GM19193 (cell line): Measurements from ENCODE around the gene ZNF37A.
A peak's percentile ranks its signal among the peaks of the same experiment; 100 is the strongest.

Experiments
- POLR2A ChIP-seq: IDR thresholded peaks from 4 replicates; pipeline ENCODE4 v1.6.1; 2011; ENCODE audit not compliant: insufficient read depth, insufficient read length; ENCODE audit errors: extremely low read depth

Gene ZNF37A

DNA sequence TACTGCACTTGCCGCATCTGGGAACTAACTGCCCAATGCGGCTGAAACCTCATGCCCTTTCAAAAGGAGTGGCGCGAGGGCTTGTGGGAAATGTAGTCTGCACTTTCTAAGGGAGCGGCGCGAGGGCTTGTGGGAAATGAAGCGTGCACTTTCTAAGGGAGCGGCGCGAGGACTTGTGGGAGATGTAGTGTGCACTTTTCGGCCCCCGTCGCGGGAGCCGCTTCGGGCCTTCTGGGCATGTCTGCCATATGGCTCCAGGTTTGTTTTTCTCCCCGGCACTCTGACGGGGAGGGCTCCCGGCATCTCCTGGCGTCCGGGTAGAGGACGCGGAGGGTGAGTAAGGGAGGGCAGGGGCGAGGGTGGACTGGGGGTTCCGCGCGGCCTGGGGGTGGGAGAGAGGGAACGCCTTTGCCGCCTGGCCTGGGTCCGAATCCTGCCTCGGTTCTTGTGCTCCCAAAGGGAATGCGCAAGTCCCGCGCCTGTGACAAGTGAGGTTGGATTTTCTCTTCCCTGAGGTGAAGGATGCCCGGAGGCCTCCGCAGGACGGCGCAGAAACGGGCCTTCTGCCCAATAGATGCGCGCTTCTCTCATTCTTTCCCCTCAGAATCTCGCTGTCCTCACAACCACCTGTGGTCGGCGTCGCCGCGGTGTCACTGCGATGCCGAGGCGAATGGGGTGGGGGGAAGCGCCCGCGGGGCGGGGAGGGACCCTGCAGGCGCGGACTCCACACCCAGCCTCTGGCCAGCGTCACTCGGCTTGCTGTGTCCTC is at the start of gene ZNF37A:
ZNF37A (plus strand) TSS at position 180 of the 769 bp plus-strand sequence. CDS start 2,281 bp downstream, outside the sequence.
- peak; percentile 62 for TF ChIP-seq POLR2A

DNA sequence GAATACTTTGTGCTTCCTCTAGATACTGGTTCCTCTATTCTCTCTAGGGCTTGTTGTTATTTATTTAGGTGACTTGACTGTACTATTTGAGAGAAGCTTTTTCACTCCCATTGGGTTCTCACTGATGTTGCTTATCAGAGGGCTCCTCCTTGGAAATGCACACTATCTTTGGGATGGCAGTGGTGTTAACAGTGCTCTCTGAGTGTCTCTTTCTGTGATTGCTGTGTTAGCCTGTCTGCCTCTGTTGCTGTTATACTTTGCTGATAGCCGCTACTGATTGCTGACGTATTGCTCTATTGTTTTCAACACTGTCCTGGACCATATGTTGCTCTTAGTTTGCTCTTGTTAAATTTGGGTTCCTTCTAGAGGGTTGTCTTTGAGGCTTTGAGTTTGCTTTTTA is 49.0 kb upstream of the ZNF37A start:
- TF ChIP-seq POLR2A: no peak

DNA sequence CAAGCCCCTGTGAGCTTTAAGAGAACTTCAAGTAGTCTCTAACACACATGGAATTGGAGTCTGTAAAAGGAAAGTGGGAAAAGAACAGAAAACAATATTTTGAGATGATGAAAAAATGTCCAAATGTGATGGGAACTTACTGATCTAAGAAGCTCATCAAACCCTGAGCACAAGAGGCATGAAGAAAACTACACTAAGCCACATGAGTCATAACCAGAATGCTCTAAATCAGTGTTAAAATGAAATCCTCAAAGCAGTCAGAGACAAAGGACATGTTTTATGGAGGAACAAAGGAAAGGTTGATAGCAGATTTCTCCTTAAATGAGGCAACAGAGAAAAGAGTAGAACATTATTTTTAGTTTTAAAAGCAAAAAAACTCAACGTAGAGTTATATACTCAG is 46.5 kb upstream of the ZNF37A start:
- no peak for TF ChIP-seq POLR2A

DNA sequence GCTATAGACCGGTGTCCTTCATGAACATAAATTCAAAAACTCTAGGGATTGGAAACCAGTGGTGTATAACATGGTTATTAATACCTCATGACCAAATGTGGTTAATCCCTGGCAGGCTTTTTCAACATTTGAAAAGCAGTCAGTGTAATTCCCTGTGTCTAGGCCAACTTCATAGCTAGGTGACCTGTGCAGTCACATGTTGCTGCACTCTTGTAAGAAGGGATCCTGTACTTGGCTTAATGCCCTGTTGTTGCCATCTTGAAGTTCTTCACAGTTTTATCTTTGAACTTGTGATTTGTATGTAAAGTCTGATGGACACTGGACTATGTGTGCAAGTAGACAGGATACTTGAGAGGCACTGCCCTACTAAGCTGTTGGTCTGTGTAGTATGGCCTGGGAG is 43.9 kb upstream of the ZNF37A start:
- TF ChIP-seq POLR2A: no peak

DNA sequence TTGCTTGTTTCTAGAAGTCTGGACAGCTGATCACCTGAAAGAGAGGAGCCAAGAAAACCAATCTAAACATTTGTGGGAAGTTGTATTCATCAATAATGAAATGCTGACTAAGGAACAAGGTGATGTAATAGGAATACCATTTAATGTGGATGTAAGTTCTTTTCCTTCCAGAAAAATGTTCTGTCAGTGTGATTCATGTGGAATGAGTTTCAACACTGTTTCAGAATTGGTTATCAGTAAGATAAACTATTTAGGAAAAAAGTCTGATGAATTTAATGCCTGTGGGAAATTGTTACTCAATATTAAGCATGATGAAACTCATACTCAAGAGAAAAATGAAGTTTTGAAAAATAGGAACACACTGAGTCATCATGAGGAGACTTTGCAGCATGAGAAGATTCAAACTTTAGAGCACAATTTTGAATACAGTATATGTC is 39.8 kb upstream of the ZNF37A start:
- TF ChIP-seq POLR2A: no peak

DNA sequence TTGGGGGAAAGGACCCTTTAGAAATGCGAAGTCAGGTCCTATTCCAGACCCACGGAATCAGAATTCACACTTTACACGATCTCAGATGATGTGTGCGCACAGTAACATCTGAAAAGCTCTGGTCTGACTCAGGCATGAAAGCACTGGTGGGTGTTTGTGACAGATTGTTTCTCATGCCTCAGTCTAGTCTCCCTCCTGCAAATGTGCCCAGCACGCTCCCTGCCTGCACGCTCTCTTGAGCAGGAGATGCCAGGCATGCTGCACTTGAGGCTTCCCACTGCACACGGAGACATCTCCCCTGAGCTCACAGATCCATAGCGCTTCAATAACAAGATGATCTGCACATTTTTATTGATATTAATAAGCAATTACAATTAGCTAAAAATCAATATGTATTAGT is 23.6 kb upstream of the ZNF37A start:
- TF ChIP-seq POLR2A: no peak

DNA sequence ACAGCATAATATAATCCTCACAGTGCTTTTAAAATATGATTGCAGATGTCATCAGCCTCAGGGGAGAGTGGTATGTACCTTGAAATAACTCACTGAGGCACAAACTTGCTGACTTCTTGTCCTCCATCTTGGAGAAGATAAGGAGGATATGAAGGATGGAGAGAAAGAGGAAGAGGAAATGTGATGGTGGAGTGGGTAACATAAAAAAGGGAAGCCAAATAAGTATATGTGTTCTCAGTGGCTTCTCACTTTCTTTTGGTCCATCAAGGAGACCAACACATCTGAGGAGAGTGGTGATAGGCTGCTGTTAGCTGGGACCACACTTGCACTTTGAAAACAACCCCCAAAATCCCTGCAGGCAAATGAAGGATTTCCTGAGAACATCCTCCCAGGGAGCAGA is 21.6 kb upstream of the ZNF37A start:
- TF ChIP-seq POLR2A: no peak

DNA sequence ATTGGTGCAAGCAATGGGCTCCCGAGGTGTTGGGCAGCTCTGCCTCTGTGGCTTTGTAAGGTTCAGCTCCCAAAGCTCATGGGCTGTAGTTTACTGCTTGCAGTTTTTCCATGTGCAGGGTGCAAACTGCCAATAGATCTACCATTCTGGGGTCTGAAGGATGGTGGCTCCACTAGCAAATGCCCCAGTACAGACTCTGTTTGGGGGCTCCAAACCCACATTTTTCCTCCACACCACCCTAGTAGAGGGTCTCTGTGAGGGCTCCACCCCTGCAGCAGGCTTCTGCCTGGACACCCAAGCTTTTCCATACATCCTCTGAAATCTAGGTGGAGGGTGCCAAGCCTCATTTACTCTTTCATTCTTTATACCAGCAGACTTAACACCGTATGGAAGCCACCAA is 17.4 kb upstream of the ZNF37A start:
- no peak for TF ChIP-seq POLR2A

DNA sequence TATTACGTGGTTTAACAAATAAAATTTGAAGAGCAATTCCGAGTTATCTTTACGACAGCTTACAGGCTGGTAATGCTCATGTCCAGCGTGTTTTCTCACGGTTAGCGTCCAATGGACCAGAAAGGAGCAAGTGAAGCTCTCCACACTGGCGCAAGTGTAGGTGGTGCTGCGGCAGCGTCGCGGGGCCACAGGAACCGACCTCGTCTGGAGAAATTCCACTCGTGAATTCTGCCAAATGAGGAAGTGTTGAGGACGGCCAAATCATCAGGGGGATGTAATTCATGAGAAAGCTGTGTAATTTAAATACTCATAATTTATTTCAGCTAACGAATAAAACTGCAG is 350 bp upstream of the ZNF37A start:
- TF ChIP-seq POLR2A: no peak

DNA sequence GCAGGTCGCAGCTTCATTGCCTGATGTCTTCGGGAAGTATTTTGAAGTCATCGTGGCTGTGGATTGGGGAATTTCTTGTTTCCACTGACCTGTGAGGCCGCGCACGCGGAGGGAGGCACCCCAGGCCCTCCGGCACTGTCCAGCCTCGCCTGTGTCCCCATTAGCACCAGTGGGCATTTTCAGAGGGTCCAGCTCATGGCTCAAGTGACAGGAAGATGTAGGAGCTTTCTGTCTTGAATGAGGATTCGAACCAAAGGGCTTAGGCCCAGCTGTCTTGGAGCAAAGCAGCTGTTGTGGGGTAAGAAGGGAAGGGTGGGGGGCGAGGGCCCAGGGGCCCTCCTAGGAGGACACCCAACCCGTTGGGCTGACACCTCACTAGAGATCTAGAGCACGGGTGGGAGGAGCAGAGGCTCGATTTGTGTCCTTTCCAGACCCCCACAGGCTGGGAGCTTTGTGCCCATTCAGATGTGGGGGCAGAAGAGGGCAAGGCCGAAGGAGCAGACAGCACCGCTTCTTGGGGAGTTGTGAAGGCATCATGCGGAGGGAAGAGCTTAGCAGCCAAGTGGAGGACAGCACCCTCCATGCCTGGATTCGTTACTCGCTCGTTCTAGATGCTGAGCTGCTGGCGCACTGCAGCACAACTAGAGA is 914 bp downstream of the ZNF37A start:
- no peak for TF ChIP-seq POLR2A

DNA sequence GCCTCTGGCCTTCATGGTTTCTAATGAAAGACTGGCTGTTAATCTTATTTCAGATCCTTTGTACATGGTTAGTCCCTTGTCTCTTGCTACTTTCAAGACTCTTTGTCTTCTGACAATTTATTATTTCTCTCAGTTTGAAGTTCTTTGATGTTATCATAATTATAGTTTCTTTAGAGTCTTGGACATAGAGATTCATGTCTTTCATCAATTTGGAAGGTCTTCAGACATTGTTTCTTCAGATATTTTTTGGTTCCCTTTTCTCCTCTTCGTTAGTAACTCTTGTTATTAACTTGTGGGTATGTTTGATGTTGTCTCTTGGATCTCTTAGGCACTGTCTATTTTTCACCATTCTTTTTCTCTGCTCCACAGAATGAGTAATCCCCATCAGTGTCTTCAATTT is 8.7 kb downstream of the ZNF37A start:
- no peak for TF ChIP-seq POLR2A

DNA sequence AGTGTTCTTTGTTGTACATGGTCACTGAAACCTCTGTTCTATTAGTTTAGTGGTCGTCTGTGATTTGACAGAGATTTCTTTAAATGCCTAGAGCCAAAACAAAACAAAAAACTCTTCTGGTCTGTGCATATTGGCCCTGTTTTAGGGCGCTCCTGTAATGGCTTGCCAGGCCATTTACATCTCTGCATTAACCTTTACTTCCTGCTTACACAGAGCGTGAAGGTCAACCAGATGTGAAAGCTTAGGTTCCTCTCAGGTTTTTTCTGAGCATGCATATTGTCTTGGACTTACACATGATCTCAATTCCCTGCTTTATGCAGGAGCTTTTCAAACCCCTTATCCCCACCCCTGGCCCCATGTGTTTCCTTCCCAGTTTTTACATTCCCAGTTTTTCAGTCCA is 9.6 kb downstream of the ZNF37A start:
- TF ChIP-seq POLR2A: no peak

DNA sequence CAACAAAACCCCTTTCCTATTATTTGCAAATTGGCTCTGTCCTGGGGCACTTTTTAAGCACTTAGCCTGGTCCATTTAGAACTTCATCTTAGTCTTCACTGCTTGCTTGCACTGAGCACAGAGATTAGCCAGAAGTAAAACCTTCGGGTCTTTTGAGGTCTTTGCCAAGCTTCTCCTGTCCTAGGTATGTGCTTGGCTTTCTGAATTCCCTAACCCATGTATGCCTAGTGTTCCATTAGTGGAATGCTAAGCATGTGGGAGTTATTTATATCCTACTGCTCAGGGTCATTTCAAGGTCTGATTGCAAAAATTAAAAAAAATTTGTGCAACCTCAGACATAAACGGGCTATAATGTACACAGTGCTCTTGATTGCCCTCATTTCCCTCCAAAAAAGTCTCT is 18.0 kb downstream of the ZNF37A start:
- no peak for TF ChIP-seq POLR2A

DNA sequence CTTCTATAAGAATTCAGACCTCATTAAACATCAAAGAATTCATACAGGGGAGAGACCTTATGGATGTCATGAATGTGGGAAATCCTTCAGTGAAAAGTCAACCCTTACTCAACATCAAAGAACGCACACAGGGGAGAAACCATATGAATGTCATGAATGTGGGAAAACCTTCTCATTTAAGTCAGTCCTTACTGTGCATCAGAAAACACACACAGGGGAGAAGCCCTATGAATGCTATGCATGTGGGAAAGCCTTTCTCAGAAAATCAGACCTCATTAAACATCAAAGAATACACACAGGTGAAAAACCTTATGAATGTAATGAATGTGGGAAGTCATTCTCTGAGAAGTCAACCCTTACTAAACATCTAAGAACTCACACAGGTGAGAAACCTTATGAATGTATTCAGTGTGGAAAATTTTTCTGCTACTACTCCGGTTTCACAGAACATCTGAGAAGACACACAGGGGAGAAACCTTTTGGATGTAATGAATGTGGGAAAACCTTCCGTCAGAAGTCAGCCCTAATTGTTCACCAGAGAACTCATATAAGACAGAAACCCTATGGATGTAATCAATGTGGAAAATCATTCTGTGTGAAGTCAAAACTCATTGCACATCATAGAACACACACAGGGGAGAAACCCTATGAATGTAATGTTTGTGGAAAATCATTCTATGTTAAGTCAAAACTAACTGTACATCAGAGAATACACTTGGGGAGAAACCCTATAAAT is 24.1 kb downstream of the ZNF37A start:
- TF ChIP-seq POLR2A: no peak

DNA sequence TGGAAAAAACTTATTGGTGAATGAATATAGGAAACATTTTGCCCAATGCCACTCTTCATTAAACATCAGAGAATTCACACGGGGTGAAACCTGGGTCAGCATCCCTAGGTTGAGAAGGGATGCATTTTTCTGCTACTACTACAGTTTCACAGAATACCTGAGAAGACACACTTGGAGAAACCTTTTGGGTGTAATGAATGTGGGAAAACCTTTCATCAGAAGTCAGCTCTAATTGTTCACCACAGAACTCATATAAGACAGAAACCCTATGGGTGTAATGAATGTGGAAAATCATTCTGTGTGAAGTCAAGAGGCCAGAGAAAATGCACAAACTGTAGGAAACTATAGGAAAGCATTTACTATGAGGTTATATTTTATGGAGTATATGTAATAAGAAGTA is 24.9 kb downstream of the ZNF37A start:
- TF ChIP-seq POLR2A: no peak

DNA sequence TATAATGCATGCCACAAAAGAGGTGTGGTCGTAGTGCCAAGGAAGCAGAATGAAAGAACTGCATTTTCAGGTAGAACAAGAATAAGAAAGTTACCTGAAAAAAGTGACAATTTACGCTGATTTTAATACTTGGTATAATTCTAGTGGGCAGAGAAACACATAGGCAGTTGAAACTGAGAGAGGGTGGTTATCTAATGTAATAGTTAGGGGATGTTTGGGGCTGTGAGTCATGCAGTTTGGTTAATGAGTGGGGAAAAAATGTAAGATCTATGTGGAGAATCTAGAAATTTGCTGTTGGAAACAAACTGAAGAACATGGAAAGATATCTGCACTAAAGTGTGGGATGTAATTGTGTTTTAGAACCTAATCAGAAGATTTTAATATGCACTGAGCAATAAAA is 33.7 kb downstream of the ZNF37A start:
- no peak for TF ChIP-seq POLR2A
